ENCODE data around the gene ATOSA.

The ATOSA gene, protein sequence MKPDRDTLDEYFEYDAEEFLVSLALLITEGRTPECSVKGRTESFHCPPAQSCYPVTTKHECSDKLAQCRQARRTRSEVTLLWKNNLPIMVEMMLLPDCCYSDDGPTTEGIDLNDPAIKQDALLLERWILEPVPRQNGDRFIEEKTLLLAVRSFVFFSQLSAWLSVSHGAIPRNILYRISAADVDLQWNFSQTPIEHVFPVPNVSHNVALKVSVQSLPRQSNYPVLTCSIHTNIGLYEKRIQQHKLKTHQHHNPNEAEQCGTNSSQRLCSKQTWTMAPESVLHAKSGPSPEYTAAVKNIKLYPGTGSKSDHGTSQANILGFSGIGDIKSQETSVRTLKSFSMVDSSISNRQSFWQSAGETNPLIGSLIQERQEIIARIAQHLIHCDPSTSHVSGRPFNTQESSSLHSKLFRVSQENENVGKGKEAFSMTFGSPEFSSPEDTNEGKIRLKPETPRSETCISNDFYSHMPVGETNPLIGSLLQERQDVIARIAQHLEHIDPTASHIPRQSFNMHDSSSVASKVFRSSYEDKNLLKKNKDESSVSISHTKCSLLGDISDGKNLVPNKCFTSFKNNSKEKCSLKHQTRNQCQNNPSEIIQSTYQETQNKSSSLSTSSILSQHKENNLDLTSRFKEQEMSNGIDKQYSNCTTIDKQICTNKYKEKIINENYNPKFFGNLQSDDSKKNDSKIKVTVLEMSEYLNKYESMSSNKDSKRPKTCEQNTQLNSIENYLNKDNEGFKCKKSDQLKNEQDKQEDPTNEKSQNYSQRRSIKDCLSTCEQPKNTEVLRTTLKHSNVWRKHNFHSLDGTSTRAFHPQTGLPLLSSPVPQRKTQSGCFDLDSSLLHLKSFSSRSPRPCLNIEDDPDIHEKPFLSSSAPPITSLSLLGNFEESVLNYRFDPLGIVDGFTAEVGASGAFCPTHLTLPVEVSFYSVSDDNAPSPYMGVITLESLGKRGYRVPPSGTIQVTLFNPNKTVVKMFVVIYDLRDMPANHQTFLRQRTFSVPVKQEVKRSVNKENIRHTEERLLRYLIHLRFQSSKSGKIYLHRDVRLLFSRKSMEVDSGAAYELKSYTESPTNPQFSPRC

DNA sequence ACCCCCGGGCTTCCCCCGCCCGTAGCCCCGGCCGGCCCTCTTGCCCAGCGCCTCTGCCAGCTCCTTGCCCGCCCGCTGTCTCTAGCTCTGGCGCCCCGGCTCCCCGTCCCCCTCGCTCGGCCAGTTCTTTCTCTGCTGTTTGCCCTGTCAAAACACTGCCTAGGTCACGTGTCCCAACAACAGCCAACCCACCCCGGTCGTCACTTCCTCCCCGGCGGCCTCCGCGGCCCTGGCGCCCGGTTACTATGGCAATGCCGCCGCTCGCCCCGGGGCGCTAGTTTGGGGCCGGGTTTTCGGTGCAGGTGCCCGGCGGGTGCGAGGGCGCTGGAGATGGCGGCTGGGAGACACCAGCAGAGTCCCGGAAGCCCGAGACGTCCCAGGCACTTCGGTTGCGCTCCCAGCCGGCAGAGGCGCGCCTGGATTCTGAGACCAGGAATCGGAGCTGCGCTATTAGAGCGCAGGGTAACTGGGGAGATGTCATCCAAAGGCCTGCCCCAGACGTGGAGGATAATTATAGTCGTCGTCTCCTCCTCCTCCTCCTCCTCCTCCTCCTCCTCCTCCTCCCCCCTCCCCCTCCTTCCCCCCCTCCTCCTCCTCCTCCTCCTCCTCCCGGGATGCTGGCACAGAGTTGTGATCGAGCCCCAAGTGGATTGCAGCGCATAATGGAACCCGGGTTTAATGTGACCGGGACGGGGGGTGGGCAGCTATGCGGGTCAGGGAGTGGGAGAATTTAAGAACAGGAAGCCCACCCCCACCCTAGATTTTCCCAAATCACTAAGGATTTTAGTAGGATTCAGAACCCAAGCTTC, at the start of gene ATOSA:
Gene ATOSA, minus strand, starts transcription at position 157 of the 809 bp plus-strand sequence. CDS start 1,367 bp downstream, outside the sequence.
- H3K4me3 Mint-ChIP-seq, result peak within 1 kb of the TSS; percentile 94
- peaks cover 49% of the 10 kb centered on the region for H3K4me1 Mint-ChIP-seq
- peaks cover 34% of the 10 kb centered on the region for H3K36me3 Mint-ChIP-seq (ENCODE audit: insufficient read depth)
- no peaks in the 10 kb centered on the region for H3K27me3 Mint-ChIP-seq
- peak within 1 kb of the TSS; percentile 98 for H3K27ac Mint-ChIP-seq (ENCODE audit: low read depth)
- H3K9me3 Mint-ChIP-seq, result no peaks in the 10 kb centered on the region
- ATAC-seq (replicated peaks; ENCODE audit: extremely low read depth, poor library complexity, severe bottlenecking) (peak; percentile 79), DNase-seq (ENCODE audit: low spot score in 2 of 2) (peak; percentile 81 to 90)

GRCh38 chr15:52728899-52729298, 49.7 kb upstream of the ATOSA start:
- Mint-ChIP-seq H3K4me1 (peaks cover 8% of the 10 kb centered on the region), H3K27ac (ENCODE audit: low read depth) (no peak overlapping the region), H3K4me3 (no peak overlapping the region), H3K9me3 (no peaks in the 10 kb centered on the region), H3K36me3 (ENCODE audit: insufficient read depth) (peaks cover 2% of the 10 kb centered on the region), H3K27me3 (no peaks in the 10 kb centered on the region)
- DNase-seq (ENCODE audit: low spot score in 2 of 2) (no peak), ATAC-seq (replicated peaks; ENCODE audit: extremely low read depth, poor library complexity, severe bottlenecking) (no peak)

- peak overlapping the region; percentile 42 for H3K27ac Mint-ChIP-seq (ENCODE audit: low read depth)
- peaks cover 2% of the 10 kb centered on the region for H3K36me3 Mint-ChIP-seq (ENCODE audit: insufficient read depth)
- H3K4me3 Mint-ChIP-seq, result no peak overlapping the region
- no peaks in the 10 kb centered on the region for H3K27me3 Mint-ChIP-seq
- DNase-seq (ENCODE audit: low spot score in 2 of 2) (no peak), ATAC-seq (replicated peaks; ENCODE audit: extremely low read depth, poor library complexity, severe bottlenecking) (no peak)
- H3K9me3 Mint-ChIP-seq, result no peaks in the 10 kb centered on the region
- H3K4me1 Mint-ChIP-seq, result peaks cover 8% of the 10 kb centered on the region
Measured at GRCh38 chr15:52727815-52728214, 48.6 kb upstream of the ATOSA start.

DNA sequence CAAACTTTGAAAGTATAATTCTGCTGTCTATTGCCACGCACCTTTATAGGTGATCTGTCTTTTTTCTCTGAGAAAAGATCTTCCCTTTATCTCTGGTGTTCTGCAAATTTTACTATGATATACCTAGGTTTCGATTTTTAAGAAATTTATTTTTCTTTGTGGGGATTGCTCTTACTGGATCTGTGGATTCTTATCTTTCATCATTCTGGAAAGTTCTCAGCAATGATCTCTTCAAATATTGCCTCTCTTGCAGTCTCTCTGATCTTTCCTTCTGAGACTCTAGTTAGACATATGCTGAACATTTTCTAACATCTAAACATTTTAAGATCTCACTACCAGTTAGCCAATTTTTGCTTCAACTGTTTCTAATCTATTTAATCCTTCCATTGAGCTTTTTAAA, 47.0 kb upstream of the ATOSA start:
- Mint-ChIP-seq H3K9me3 (no peaks in the 10 kb centered on the region), H3K27ac (ENCODE audit: low read depth) (no peak overlapping the region)

DNA sequence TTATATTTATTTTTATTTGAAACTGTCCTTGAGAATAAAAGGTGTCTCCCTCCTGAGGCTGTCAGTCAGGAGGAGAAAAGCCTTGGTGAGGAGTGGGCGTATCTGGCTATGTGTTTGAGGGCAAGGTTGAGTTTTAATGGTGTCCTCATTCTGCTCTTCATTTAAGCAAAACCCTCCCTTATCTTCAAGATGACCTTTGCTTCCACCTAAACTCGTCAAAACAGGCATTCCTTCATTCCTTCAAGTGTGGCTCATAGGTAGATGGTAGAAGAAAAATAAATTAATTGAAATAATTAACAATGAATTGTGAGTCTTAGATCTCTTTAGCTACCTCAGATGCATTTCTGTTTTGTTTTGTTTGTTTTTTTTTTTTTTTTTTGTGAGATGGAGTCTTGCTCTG, 39.4 kb upstream of the ATOSA start:
- H3K36me3 Mint-ChIP-seq (ENCODE audit: insufficient read depth), result peaks cover 1% of the 10 kb centered on the region
- no peaks in the 10 kb centered on the region for H3K27me3 Mint-ChIP-seq
- no peaks in the 10 kb centered on the region for H3K9me3 Mint-ChIP-seq
- H3K4me1 Mint-ChIP-seq, result no peaks in the 10 kb centered on the region
- H3K27ac Mint-ChIP-seq (ENCODE audit: low read depth), result no peak overlapping the region
- ATAC-seq (replicated peaks; ENCODE audit: extremely low read depth, poor library complexity, severe bottlenecking), result no peak
- no peak for DNase-seq (ENCODE audit: low spot score in 2 of 2)
- H3K4me3 Mint-ChIP-seq, result no peak overlapping the region

More for the DNA sequence above, 47.0 kb upstream of the ATOSA start:
- no peak for ATAC-seq (replicated peaks; ENCODE audit: extremely low read depth, poor library complexity, severe bottlenecking)
- Mint-ChIP-seq H3K4me1 (peaks cover 8% of the 10 kb centered on the region), H3K36me3 (ENCODE audit: insufficient read depth) (peaks cover 2% of the 10 kb centered on the region), H3K4me3 (no peak overlapping the region), H3K27me3 (no peaks in the 10 kb centered on the region)
- DNase-seq (ENCODE audit: low spot score in 2 of 2), result no peak

DNA sequence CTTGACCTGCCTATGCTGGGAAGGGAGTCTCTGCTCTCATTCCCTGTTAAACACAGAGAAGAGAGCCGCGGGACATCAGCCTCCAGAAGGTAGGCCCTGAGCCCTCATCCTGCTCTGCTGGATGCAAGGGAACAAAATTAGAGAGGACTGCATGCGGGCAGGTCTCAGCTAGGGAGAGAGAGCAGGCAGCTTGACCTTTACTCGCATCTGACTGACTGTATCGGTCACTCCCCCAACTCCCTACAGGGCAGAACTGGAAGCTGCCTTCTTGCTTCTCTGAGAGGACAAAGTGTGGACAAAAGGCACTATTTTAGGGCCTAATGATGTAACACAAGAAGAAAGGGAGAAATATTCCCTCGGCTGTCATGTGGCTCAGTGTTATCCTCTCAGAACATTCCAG, 38.7 kb upstream of the ATOSA start:
- no peaks in the 10 kb centered on the region for H3K4me1 Mint-ChIP-seq

GRCh38 chr15:52717481-52717880, 38.3 kb upstream of the ATOSA start:
- Mint-ChIP-seq H3K27ac (ENCODE audit: low read depth) (no peak overlapping the region), H3K4me3 (no peak overlapping the region), H3K9me3 (no peaks in the 10 kb centered on the region), H3K4me1 (no peaks in the 10 kb centered on the region), H3K36me3 (ENCODE audit: insufficient read depth) (peaks cover 1% of the 10 kb centered on the region), H3K27me3 (no peaks in the 10 kb centered on the region)
- no peak for ATAC-seq (replicated peaks; ENCODE audit: extremely low read depth, poor library complexity, severe bottlenecking)
- no peak for DNase-seq (ENCODE audit: low spot score in 2 of 2)

More for the DNA sequence above, 38.7 kb upstream of the ATOSA start:
- Mint-ChIP-seq H3K27ac (ENCODE audit: low read depth) (no peak overlapping the region), H3K27me3 (no peaks in the 10 kb centered on the region), H3K36me3 (ENCODE audit: insufficient read depth) (peaks cover 1% of the 10 kb centered on the region), H3K4me3 (no peak overlapping the region), H3K9me3 (no peaks in the 10 kb centered on the region)
- DNase-seq (ENCODE audit: low spot score in 2 of 2), result no peak
- ATAC-seq (replicated peaks; ENCODE audit: extremely low read depth, poor library complexity, severe bottlenecking), result no peak

GRCh38 chr15:52716536-52716935, 37.3 kb upstream of the ATOSA start:
- H3K36me3 Mint-ChIP-seq (ENCODE audit: insufficient read depth), result peaks cover 1% of the 10 kb centered on the region
- ATAC-seq (replicated peaks; ENCODE audit: extremely low read depth, poor library complexity, severe bottlenecking), result no peak

GRCh38 chr15:52715411-52715810, 36.2 kb upstream of the ATOSA start:
- Mint-ChIP-seq H3K27me3 (no peaks in the 10 kb centered on the region), H3K4me3 (no peak overlapping the region), H3K4me1 (no peaks in the 10 kb centered on the region), H3K27ac (ENCODE audit: low read depth) (no peak overlapping the region), H3K9me3 (no peaks in the 10 kb centered on the region), H3K36me3 (ENCODE audit: insufficient read depth) (peaks cover 1% of the 10 kb centered on the region)
- no peak for ATAC-seq (replicated peaks; ENCODE audit: extremely low read depth, poor library complexity, severe bottlenecking)
- no peak for DNase-seq (ENCODE audit: low spot score in 2 of 2)

More at GRCh38 chr15:52716536-52716935, 37.3 kb upstream of the ATOSA start:
- Mint-ChIP-seq H3K27me3 (no peaks in the 10 kb centered on the region), H3K9me3 (no peaks in the 10 kb centered on the region), H3K27ac (ENCODE audit: low read depth) (no peak overlapping the region), H3K4me3 (no peak overlapping the region), H3K4me1 (no peaks in the 10 kb centered on the region)
- DNase-seq (ENCODE audit: low spot score in 2 of 2), result no peak

DNA sequence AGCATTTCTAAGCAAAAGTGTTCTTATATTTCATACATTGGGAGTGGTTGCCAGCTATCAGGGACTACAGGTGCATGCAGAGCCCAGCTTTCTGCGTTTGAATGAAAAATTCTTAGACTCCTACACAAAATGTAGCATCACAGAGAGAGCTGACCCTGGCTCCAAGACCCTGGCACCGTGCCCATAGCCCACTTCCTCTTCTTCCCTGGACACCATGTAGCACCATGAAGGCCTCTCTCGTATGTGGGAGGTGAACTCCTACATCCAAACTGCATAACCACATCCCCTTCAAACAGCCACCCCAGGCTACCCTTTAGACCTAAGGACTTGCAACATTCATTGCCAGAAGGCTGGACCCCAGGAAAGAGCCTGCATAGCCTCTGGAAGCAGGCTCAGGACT, 35.8 kb upstream of the ATOSA start:
- Mint-ChIP-seq H3K4me3 (no peak overlapping the region), H3K36me3 (ENCODE audit: insufficient read depth) (peaks cover 1% of the 10 kb centered on the region), H3K9me3 (no peaks in the 10 kb centered on the region), H3K27me3 (no peaks in the 10 kb centered on the region), H3K27ac (ENCODE audit: low read depth) (no peak overlapping the region), H3K4me1 (no peaks in the 10 kb centered on the region)
- ATAC-seq (replicated peaks; ENCODE audit: extremely low read depth, poor library complexity, severe bottlenecking), result no peak
- no peak for DNase-seq (ENCODE audit: low spot score in 2 of 2)

GRCh38 chr15:52710708-52711389, 31.7 kb upstream of the ATOSA start:
- Mint-ChIP-seq H3K4me3 (no peak overlapping the region), H3K27ac (ENCODE audit: low read depth) (no peak overlapping the region), H3K4me1 (no peaks in the 10 kb centered on the region), H3K27me3 (no peaks in the 10 kb centered on the region), H3K9me3 (no peaks in the 10 kb centered on the region), H3K36me3 (ENCODE audit: insufficient read depth) (peaks cover 1% of the 10 kb centered on the region)
- no peak for DNase-seq (ENCODE audit: low spot score in 2 of 2)
- no peak for ATAC-seq (replicated peaks; ENCODE audit: extremely low read depth, poor library complexity, severe bottlenecking)
